IPS-11a (cell line): ENCODE measurements around the gene FSD1.

Experiments
- H3K4me3 ChIP-seq: one replicate; pipeline ENCODE4 v1.5.1; 2013; ENCODE audit warnings: low read depth, low read length, control low read depth

FSD1 gene

GRCh38 chr19:4362101-4362828 lies 57.9 kb downstream of the FSD1 start:
- no peak overlapping the region for H3K4me3 ChIP-seq

DNA sequence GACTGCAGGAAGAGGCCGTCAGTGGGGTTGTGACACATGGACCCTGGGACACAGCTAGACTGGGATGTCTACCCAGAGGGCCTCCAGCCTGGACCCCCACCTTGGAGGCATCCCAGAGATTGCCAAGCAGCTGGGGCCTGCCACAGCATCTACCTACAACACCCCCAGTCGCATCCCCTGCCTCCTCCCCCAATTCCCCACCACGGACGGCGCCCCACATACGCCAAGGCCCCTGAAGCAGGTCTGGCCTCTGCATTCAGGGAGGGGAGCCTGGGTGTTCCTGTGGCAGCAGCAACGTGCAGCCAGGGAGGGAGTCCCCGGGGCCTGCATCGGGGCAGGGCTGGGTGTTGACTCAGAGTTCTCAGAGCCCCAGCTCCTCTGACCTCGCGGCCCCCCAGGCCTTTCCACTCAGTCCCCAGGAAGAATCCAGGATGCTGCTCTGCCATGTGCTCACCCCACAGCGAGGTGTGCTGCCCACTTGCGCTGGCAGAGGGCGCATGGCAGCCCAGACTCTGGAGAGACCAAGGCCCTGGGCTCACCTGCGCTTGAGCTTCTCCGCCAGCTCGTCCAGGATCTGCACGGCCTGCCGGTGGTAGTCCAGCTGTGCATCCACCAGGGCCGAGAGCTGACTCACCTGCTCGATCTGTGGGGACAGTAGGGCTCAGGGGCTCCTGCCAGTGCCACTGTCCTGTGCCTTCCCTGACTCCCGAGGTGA lies 58.6 kb downstream of the FSD1 start:
- no peak overlapping the region for H3K4me3 ChIP-seq

DNA sequence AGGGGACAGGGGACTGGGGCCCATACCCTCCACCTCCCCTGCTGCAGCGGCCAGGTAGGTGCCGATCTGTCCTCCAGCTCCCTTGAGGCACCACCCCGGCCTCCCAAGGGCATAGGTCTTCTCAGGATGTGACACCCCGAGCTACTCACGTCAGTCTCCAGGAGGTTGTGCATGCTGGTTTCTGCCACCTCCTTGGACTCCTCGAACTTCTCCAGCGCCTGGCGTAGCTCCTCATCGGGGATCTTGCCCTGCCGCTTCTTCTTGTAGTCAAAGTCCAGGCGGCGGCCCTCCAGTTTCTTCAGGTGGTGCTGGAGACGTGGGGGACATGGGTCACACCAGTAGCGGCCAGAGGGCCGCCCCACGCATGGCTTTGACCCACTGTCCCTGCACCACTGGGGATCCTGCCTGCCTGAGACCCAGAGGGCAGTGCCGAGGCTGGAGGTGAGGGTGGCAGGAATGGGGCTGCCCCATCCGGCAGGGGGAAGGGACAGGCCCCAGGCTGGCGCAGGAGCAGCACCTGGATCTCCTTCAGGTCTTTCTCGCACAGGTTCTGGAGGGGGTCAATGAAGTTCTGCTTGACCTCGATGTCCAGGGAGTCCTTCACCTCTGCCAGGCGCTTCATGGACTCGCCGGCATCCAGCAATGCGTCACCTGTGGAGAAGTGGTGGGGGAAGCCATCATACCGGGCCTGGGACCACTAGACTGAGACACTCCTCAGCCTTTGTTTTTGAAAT lies 59.3 kb downstream of the FSD1 start:
- no peak overlapping the region for H3K4me3 ChIP-seq

DNA sequence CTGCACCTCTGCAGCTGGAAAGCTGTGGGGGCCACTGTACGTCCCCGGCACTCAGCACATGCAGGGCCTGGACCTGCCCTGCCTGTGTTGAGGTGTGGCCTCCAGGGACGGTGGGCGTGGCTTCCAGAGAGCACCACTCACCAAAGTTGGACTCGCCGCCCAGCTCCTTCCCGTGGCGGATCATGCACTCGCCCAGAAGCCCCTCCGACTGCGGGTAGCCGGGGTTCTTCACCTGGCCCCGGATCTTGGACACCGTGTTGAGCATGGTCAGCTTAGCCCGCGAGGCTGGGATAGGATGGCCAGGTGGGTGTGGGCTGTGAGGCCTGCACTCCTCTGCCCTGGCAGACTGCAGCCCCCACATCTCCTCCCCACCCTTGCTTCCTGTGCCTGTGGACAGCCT lies 60.9 kb downstream of the FSD1 start:
- no peak overlapping the region for H3K4me3 ChIP-seq

DNA sequence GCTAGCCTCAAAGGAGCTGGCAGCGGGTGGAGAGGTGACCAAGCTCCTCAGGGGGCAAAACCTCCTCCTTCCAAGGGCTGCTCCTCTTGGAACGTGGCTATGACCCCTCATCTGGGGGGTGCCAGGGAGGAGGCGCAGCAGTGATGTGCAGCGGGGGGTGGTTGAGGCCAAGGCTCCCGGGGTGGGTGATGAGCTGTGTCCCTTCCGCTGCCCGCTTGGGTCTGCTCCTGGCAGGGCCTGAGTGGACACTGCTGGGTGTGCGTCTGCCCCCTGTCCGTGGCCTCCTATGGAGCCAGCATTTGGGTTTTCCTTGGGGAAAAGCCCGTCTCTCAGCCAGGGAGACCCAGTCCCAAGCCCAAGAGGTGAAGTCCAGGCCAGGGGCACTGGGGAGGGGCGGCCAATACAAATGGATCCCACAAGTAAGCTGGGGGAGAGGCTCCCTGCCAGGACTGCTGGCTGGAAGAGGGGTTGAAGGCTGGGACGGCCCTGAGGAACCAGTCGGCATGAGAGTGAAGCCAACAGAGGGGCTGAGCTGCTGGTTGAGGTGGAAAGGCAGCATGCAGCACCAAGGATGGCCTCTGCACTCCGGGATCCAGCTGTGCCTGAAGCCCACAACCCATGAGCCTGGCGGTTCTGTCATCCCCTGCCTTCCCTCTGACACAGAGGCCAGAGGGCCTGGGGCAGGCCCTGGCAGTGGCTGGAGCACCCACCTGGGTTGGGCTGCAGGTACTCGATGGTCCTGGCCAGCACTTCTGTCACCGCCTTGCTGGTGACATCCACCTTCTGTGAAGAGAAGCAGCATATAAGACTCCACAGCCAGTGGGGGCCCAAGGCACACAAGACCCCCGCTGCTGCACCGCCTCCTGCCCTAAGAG lies 61.6 kb downstream of the FSD1 start:
- no peak overlapping the region for H3K4me3 ChIP-seq

- no peak overlapping the region for H3K4me3 ChIP-seq
Measured at GRCh38 chr19:4366666-4367335, 62.4 kb downstream of the FSD1 start.

DNA sequence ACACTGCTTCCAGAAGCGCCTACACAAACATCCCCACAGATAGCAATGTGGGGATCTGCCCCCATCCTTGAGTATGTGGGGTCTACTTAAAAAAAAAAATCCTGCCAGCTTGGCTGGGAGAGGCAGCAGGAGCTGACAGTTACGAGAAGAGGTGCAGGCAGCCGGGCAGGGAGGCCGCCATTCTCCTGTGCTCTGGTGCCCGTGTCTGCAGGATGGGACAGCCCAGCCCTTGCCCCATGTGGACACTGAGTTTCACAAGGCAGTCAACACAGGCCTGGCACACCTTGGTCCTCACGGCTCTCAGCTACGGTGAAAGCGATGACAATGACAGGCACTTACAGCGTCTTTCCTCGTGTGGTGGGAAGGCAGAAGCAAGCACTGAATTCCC lies 62.9 kb downstream of the FSD1 start:
- H3K4me3 ChIP-seq: no peak overlapping the region

DNA sequence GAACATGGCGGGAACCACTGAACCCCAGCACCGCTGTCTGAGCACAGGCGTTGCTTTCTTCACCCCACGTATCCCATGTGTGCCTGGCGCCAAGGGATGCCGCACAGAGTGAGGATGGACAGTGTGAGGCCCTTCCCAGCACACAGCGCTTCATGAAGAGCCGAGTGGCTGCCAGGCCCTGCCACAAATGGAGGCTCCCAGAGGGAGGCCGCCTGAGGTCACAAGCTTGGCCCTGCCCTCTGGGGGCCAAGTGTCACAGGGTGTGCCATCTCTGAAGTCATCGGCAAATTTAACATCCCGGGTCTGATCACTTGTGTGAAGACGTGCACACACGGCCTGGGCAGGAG lies 63.4 kb downstream of the FSD1 start:
- no peak overlapping the region for H3K4me3 ChIP-seq

DNA sequence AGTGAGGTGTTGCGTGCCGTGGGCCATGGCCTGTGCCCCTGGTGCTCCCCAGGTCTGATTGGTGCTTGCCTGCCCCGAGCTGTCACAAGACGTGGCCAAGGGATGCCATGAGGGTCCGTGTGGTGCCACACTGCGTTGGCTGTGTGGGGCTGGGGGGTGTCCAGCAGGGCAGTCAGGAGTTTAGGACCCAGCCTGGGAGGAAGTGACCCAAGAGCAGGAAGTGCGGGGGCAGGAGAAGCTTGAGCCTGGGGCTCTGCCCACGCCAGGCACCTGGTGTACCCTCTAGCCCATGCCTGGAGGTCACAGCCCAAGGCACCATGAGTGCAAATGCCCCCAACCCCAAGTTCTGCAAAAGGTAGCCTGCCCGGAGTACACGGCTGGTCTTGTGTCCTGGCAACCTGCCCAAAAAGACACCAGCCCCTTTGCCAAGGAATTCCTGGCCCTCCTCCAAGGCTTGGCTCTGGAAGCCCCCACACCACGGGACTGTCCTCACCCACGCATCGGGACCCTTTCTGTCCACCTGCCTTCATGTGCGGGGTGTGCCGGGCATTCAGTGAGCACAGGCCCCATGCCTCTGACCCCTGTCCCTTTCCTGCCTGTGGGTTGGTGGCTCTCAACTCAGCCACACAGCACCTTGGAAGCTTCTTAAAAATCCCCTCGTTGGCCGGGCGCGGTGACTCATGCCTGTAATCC lies 63.9 kb downstream of the FSD1 start:
- H3K4me3 ChIP-seq: no peak overlapping the region

GRCh38 chr19:4369109-4369887 lies 64.9 kb downstream of the FSD1 start:
- no peak overlapping the region for H3K4me3 ChIP-seq

GRCh38 chr19:4369888-4370260 lies 65.5 kb downstream of the FSD1 start:
- H3K4me3 ChIP-seq: no peak overlapping the region

GRCh38 chr19:4370418-4371041 lies 66.1 kb downstream of the FSD1 start:
- no peak overlapping the region for H3K4me3 ChIP-seq

GRCh38 chr19:4371247-4372164 lies 67.1 kb downstream of the FSD1 start:
- no peak overlapping the region for H3K4me3 ChIP-seq

DNA sequence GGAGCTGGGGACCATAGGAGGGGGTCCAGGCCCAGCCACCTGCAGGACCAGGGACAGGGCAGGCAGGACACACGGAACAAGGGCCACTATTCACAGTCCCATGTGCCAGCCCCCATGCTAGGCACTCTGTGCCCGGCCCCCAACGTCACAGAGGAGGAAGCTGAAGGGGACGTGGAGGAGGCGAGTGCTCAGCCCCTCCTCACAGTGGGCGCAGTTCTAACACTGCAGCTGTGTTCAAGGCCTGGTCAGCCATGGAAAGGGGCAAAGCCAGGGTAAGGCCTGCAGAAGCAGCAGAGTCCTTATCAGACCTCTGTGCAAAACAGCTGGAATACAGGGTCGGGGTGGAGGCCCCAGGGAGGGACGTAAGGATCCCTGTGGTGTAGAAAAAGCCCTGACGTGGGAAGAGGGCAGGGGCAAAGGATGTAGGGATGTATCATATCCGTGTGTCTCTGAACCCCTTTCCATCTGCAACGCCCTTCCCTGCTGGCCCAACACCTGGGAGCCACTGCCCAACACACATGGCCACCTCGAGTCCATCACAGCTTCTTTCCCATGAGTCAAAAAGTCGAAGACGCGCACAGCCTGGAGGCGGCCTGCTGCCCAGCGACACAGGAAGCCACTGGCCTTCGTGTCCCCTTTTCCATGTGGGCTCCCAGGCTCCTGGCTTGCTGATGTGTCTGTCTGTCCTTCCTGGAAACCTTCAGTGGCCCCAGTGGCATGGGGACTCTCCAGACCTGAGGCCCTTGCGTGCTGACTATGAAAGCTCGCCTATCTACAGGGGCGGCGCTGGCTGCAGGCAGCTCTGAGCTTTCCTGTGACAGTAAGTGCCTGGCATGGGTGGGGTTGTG lies 68.0 kb downstream of the FSD1 start:
- no peak overlapping the region for H3K4me3 ChIP-seq

GRCh38 chr19:4373013-4373367 lies 68.6 kb downstream of the FSD1 start:
- no peak overlapping the region for H3K4me3 ChIP-seq
